ENCODE measurements around the gene PDE3B.
"Not testable (repeated sequence)": the region's sequence is repeated elsewhere in the genome, so short reads cannot be mapped to it uniquely, and the experiment has no call there.

PDE3B gene

DNA sequence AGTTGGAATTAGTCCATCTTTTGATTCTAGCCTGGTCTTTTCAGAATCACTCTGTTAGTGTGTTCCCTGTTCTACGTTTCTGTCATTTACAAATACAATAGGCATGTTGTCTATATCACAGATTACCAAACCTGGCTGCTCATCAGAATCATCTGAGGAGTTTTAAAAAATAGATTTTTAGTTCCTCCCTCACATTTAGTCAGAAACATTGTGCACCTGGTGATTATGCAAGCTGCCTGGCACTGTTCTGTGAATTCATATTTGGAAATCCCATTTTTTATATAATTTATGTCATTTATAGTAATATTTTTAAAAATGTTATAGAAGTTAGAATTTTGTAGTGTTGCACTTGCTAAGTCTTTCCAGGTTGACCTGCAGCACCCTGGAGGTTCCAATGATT is 107.3 kb downstream of the PDE3B start:
- no peak overlapping the region for H3K4me3 ChIP-seq (ENCODE audit: low read length)
- no peak for DNase-seq (ENCODE audit: low read depth)
- TF ChIP-seq, protein P1, sequence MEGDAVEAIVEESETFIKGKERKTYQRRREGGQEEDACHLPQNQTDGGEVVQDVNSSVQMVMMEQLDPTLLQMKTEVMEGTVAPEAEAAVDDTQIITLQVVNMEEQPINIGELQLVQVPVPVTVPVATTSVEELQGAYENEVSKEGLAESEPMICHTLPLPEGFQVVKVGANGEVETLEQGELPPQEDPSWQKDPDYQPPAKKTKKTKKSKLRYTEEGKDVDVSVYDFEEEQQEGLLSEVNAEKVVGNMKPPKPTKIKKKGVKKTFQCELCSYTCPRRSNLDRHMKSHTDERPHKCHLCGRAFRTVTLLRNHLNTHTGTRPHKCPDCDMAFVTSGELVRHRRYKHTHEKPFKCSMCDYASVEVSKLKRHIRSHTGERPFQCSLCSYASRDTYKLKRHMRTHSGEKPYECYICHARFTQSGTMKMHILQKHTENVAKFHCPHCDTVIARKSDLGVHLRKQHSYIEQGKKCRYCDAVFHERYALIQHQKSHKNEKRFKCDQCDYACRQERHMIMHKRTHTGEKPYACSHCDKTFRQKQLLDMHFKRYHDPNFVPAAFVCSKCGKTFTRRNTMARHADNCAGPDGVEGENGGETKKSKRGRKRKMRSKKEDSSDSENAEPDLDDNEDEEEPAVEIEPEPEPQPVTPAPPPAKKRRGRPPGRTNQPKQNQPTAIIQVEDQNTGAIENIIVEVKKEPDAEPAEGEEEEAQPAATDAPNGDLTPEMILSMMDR (IDR thresholded peaks at IDR 0.05; ENCODE audit: insufficient read depth, low read depth, low read length, missing control alignments): no peak

DNA sequence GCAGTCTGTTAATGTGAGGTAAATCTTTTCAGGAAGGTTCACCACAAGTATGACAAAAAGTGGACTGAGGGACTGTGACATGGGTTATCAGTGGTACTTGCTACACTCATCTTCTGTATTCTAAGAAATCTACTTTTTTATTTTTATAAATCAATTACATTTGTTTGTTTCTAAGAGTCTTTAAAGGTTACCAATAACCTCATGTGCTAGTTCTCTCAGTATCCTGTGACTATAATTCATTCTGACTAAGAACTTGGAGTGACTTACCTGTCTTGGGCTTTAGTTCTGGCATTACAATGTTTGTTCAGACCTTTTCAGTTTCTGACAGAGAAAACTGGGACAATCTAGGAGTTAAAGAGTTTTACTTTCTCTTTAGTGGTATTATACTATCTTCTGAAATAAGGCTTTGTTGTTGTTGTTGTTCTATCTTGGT is 108.4 kb downstream of the PDE3B start:
- H3K4me3 ChIP-seq (ENCODE audit: low read length): no peak overlapping the region
- TF ChIP-seq, protein P1 (IDR thresholded peaks at IDR 0.05; ENCODE audit: insufficient read depth, low read depth, low read length, missing control alignments): no peak
- no peak for DNase-seq (ENCODE audit: low read depth)

DNA sequence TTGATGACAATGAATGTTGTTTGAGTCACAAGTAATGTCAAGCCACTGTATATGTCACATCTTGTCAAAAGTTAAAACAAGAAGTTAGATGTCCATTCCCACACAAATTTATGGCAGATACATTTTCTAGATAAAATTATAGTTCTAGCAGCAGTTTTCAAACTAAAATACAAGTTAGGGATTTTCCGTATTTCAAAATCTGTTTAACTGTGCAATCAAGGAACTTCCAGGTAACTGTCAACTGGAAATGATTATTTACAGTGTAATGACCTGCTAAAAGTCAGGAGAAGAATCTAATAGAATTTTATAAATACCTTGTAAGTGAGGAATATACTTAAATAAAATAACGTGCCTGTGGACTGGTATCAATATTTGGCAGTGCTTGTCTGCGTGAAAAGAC is 111.5 kb downstream of the PDE3B start:
- DNase-seq (ENCODE audit: low read depth): no peak
- H3K4me3 ChIP-seq (ENCODE audit: low read length): no peak overlapping the region
- TF ChIP-seq, protein P1 (IDR thresholded peaks at IDR 0.05; ENCODE audit: insufficient read depth, low read depth, low read length, missing control alignments): no peak

DNA sequence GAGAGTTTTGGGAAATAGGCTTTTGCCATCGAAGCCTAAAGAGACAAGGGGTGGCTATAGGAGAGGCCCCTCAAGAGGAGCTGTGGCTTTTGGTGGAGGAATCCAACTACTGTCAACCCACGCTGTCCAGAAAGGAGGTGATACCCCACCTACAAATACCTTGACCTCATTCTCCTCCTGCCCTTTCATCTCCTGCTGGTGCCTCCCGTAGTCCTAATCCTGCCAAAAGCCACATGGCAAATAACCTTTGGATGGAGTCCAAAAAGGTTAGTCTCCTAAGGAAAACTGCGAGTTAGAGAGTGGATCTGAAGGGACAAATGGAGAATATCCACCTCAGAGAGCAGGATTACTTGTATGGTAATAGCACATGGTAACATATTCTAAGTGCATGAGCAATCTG is 112.7 kb downstream of the PDE3B start:
- TF ChIP-seq, protein P1 (IDR thresholded peaks at IDR 0.05; ENCODE audit: insufficient read depth, low read depth, low read length, missing control alignments): no peak
- no peak overlapping the region for H3K4me3 ChIP-seq (ENCODE audit: low read length)
- no peak for DNase-seq (ENCODE audit: low read depth)

GRCh38 chr11:14759300-14760012 is 115.9 kb downstream of the PDE3B start:
- DNase-seq (ENCODE audit: low read depth); H3K4me3 ChIP-seq (ENCODE audit: low read length): not testable (repeated sequence)

DNA sequence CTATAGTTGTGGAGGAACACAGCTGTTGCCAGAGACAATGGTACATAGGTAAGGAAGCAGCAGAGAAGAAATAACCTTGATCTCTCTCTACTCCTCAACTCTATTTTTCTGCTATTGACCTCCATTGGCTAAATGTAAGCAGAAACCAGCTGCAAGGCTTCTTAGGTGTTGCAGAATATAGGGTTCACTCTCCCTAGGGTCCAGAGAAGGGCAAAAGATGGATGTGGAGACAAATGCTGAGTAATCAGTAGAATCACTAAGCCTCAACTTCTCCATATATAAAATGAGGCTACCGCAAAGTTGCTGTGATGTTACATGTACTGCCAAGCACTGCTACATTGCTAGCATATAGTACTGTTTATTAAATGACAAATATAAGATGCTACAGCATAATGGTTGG is 120.6 kb downstream of the PDE3B start:
- no peak for DNase-seq (ENCODE audit: low read depth)
- TF ChIP-seq, protein P1 (IDR thresholded peaks at IDR 0.05; ENCODE audit: insufficient read depth, low read depth, low read length, missing control alignments): no peak
- no peak overlapping the region for H3K4me3 ChIP-seq (ENCODE audit: low read length)

- no peak for DNase-seq (ENCODE audit: low read depth)
- no peak overlapping the region for H3K4me3 ChIP-seq (ENCODE audit: low read length)
Measured at GRCh38 chr11:14764579-14765527, 121.2 kb downstream of the PDE3B start.

More at GRCh38 chr11:14764579-14765527, 121.2 kb downstream of the PDE3B start:
- TF ChIP-seq, protein P1 (IDR thresholded peaks at IDR 0.05; ENCODE audit: insufficient read depth, low read depth, low read length, missing control alignments): no peak

Data from epithelial cell of esophagus (primary cell).